ENCODE measurements around the gene PEX11B.
A peak's percentile ranks its signal among the peaks of the same experiment; 100 is the strongest.

PEX11B gene

DNA sequence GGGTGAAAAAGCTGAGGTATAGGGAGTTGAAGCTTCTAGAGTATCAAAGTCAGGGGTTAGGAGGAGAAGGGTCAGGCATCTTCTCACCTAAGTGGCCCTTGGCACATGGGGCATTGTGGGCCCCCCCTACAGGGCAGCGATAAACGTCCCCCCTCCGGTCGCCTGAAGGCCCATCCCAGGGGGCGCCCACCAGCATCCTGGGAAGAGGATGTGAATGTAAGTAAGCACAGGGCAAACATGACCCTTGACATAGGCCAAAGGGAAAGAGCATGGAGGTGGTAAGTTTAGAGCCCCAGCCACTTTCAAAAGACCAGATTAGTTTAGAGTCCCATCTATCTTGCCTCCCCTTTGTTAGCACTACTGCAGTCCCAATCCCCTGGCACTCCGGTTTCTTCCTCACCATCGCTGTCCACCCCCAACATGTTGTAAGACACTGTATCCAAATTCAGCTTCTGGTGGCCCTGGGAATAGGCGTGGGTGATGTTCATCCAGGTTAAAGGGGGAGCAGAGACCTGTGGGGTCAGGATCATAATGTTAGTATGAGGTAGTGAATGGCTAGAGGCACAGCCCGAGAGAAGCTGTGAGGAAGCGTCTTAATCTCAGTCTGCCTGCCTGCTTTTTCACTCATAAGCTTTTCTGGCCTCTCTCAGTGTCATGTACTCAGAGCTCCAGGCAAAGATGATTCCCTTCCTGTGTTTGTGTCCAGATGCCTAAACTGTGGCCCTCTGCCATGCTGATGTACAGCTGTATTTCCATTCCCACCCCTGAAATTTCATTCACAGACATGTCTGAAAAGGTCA is 11.4 kb downstream of the PEX11B start:
- DNase-seq = no peak

DNA sequence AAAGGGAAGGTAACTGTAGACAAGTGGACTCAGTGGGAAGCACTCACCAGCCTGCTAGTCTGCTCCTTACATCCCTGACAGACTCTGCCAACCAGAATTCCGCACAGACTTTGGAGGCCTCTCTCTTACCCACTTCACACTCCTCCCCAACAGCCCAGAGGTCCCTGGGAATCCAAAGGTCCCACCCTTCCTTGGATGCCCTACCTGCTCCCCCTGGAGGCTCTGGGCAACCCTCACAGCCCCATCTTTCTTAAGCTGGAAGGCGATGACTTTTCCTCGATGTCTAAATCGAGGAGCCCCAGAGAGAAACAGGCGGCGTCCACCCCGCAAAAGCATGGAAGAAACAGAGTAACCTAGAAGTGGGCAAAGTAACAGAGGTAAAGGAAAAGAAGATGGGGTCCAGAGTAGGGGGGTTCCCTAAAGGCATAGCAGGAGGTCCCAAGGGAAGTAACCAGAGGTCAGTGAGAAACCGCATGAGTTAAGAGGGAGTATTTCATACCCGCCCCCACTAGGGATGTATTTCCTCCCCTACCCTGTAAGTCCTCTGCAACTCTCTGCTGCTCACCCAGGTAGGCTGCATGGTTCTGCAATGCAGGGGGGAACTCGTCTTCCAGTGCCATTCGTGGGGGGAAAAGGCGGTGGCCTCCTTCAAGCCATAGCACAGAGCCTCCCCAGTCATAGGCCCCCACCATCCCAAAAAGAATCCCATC is 17.1 kb downstream of the PEX11B start:
- no peak for DNase-seq

DNA sequence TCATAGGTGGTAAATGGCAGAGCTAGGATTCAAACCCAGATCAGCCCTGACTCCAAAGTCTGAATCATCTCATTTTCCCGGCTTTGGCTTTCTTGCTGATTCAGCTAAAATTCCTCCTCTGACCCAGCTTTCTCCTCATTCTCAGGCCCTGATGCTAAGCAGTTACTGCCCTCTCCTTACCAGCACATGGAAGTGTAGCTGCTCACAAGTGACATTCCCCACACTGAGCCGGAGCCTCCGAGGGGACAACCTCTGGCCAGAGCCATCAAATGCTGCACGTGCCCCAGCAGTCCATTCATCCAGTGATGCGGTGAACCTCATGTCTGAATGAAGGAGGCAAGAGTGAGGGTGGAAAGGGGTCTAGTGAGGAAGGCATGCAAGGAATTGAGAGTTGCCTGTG is 19.8 kb downstream of the PEX11B start:
- DNase-seq = no peak

DNA sequence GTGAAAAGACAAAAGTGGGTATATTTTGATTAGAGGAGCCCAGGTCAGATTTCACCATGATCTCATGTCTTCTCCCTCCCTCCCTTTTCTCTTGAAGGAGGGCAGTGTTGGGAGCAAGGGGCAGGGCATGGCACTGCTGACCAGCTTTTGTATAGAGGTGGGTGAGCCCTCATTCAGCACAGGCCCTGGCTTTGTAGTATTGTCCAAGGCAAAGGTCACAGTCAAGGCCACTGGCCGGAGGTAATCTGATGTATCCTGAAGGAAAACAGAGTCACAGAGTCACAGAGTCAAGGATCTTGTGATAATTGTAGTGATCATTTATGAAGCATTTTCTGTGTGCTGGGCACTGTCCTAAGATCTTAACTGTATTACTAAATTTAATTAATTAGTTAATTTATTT is 20.5 kb downstream of the PEX11B start:
- no peak for DNase-seq

DNA sequence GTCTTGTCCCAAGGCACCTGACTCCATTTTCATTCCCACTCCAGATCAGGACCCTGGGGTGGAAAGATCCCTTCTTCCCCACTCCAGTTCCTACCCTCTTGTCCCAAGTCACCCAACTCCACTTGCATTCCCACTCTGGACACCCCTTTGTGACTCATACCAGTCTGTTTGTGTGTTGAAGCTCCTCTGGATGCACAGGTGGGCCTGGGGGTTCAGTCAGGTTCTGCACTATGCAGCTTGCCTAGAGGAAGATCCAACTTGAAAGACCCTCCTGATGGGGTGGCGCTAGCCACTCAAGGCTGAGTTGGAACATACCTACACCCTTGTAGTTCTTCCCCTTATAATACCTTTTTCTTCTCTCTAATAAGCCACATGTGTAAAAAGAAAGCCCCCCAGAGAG is 23.0 kb downstream of the PEX11B start:
- DNase-seq = no peak

DNA sequence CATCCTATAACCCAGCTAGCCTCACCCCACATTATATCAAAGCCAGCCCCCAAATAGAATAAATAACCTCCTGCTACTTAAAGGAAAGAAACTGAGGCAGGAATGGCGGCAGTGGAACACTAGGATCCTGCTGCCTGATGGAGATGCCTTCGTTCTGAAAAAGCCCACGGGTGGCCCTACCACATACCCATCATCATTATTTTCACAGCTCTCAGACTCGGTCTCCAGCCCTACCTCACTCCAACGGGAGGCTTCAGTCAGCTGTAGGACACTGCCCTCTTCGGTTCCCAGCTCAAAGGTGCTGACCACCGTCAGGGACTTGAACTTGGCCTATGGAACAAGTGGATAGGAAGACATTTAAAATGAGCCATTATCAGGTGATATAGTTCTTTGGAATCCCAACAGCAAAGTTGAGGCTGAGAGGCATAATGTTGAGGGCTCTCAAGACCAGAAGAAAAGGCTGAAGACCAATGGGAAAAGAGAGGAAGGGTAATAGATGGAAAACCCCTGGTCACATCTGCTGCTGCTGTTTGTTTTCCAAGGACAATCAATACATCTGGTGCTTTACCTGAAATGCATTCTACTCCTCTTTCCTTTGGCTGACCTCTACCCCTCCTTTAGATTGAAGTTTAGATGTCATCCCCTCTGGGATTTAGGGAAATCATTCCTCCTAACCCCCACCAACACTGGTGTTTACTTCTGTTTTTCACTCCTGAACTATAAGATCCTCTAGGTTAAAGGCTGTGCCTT is 25.0 kb downstream of the PEX11B start:
- no peak for DNase-seq

DNA sequence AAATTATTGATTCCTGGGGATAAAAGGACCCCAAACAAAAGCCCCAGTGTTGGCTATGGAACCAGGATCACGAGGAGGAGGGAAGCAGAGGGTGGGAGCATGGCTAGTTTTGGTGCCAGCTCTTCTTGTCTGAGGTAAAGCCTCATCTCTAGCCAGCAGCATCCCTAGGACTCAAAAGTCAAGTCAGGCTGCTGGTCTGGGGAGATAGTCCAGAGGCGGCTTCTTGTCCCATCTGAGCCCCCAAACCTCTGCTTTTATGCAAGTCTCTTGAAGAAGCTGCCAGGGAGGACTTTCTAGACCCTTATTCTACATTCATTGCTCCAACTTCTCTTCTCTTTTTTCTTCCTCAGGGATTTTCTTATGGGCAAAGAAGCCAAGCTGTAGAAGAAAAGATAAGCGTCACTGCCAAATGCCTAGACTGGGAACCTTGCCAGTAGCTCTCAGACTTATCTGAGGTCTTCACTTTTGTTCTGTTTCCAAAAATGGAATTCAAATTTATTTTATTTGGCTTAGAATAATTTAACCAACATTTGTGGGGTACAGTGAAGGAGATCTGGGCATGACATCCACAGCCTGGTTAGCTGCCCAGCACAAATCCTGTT is 25.9 kb downstream of the PEX11B start:
- DNase-seq = no peak

DNA sequence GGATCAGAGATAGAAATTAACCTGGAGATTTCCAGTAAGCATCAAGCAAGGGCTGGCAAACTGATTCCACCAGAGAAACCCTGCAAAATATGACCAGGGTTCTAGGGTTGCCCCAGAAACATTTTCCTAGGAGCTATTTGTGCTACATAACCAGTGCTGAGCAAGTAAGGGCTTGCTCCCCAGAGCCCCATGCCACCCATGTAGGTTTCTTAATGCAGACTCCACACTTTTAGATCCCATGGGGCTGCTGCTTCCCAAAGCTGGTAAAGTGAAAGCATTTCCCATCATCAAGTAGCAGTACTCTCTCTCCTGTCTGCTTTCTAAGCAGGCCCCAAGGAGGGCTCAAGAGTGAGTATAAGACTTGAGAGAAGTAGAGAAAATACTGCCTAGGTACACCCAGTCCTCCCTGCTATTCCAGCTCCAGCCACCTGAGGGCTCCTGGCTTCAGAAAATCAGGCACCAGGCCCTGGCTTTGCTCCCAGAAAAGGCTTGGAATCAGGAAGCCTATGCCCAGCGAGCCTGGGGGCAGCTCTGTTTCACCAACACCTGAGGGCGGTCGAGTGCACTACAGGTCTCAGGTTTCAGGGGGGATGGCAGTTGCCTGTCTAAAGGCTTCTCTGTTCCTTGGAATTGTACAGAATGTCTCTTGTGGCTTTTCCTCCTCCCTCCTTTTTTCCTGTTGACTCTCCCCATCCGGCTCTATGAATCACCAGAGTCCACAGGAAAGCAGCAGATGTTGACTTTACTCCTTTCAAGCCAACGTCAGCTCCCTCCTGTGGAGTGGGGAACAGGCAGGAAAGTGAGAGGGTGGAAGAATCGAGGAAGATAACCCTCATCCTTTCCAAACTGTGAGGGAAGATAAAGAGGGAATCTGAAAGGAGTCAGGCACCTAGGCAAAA is 26.7 kb downstream of the PEX11B start:
- DNase-seq = peak; percentile 54

DNA sequence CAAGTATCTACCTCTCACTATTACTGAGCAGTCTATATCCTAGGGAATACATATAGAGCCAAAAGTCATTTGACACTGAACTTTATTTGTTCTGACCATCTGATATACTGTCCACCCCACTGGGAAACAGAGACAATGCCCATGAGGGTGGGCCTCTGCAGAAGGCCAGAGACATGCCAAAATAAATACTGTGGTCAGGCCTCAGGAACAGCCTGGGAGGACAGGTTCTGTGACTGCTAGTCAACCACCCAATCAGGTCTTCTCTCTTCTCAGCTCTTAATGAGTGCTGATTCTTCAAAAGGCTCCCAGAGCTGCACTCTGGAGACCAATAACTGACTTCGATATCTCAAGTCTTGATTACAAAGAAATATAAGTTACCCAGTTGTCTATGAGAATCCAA is 27.4 kb downstream of the PEX11B start:
- no peak for DNase-seq

DNA sequence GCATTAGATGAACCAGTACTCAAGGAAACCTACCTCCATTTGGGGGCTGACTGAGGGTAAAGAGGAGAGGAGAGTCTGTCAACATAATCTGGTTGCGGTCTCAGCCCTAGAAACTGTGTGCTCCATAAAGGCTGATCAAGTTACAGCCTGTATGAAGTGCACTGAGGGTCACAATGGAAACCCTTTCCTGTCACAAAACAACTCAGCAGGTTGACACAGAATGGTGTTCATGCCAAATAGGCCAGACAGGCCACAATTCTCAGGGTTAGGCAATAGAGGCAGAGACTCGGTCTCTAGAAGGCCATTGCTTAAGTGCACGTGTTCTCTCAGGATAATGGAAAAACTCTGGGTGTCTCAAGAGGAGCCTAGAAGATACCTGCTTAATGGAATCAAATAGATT is 28.8 kb downstream of the PEX11B start:
- DNase-seq = no peak

DNA sequence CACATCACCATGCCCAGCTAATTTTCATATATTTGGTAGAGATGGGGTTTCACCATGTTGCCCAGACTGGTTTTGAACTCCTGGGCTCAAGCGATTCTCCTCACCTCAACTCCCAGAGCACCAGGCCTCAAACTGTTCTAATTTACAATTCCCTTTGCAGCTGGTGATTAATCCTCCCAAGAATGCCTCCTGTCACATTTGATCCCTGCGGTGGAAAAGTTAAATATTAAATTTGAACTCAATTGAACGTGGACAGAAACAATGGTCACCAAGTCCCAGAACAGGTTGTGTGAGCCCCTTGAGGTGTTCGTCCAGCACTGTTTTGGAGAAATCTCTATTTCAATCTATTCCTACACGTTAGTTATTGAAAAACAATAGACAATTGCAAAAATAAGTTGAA is 30.9 kb downstream of the PEX11B start:
- no peak for DNase-seq

DNA sequence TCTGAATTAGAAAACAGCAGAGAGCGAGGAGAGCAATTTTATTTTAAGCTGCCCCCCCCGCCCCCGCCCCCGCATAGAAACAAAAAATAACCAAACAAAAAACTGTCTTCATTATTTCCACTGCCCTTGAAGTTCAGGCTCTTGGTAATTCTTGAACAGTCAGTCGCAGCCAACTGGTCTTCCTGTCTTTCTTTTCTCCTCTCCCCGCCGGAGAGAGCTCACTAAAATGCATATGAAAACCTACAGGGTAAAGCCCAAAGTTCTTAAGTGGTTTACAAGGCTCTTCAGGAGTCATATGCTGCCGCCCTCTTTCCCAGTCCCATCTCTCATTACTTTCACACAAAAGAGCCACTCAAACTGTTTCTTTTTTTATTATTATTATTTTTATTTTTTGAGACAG is 31.7 kb downstream of the PEX11B start:
- DNase-seq = no peak

DNA sequence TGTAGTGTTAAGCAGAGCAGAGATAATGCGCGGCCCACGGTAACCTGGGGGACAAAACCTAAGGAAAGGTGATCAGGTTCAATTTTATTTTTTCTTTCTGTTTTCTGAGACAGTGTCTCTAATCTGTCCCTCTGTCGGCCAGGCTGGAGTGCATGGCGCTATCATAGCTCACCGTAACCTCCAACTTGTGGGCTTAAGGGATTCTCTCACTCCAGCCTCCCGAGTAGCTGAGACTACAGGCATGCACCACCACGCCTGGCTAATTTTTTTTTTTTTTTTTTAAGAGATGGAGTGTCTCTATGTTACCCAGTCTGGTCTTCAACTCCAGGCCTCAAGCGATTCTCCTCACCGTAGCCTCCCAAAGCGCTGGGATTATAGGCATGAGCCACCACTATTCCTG is 32.1 kb downstream of the PEX11B start:
- no peak for DNase-seq

DNA sequence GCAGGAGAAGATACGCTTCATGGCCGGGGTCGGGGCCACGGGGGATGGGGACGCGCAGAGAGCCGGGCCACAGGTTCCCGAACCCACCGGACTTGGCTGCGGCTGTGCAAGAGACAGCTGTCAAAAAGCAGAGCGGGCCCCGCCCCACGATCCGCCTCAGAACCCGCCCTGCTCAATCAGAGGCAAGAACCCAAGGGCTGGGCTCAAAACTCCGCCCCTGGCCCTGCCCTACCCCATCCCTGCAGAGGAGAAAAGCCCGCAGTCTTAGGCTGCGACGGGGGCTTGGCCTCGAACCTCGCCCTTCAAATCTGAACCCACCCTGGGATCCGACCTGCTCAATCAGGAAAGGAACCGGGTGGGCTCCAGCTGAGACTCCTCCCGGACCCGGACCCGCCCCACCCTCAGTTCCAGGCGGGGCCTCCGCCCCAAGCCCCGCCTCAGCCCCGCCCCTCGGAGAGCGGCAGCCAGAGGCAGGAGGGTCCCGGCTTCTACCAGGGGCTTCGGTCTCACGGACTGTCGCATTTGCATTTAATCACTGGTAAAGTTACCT is 32.7 kb downstream of the PEX11B start, which contains the start of gene ANKRD35:
Gene ANKRD35 (minus strand): TSS at position 129 of the 550 bp plus-strand sequence. CDS start 108 bp downstream, at position 21.
- peak; percentile 86 for DNase-seq

DNA sequence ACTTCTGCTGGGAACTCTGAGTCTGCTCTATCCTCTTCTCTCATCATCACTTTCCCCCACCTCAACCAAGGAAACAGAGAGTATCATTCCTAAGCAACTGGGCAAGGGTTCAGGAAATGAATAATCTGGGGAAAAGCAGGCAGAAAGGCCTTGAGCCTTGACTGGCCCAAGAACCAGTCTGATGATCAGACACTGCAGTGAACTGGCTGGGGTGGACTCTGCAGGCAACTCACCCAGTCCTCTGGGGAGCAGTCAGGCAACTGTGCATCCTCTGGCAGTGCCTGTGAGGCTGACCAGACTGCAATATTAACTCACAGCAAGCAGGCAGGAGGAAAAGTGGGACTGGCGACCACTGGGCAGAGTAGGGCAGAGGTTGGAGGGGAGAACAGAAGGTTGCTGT is 33.8 kb downstream of the PEX11B start:
- DNase-seq = no peak

DNA sequence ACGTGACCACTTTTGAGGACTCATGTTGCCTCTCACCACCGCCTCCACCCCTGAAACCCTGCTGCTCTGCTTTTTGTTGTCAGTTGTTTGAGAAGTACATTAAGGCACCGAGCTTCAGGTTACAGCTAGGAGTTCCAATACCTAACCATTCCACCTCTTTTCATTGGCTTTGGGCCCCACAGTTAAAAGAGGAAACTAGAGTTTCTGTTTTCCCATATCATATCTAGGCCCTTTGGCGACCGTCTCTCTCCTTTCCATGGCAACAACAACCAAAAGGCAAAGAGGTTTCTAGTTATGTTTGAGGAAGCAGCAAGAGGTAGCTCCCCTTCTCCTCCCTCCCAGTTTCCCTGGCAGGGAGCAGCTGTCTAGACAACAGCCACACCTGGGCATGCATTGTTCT is 38.7 kb downstream of the PEX11B start:
- no peak for DNase-seq

DNA sequence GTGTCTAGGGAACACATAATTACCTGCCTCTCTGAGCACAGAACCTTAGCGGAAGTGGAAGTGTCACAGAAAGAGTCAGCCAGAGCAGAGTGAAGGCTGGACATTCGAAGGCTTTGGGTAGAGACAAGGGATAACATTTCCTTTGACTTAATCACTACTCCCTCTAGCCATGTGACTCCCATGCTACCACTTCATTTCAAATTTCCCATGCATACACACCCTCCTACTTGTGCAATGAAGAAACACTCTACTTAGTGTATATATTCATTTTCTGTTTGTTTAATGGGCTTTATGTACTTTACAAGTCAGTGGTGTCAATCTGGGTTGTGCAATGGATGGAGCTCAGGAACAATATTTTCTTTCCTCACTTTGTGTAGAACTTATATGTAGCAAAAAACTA is 39.8 kb downstream of the PEX11B start:
- no peak for DNase-seq

DNA sequence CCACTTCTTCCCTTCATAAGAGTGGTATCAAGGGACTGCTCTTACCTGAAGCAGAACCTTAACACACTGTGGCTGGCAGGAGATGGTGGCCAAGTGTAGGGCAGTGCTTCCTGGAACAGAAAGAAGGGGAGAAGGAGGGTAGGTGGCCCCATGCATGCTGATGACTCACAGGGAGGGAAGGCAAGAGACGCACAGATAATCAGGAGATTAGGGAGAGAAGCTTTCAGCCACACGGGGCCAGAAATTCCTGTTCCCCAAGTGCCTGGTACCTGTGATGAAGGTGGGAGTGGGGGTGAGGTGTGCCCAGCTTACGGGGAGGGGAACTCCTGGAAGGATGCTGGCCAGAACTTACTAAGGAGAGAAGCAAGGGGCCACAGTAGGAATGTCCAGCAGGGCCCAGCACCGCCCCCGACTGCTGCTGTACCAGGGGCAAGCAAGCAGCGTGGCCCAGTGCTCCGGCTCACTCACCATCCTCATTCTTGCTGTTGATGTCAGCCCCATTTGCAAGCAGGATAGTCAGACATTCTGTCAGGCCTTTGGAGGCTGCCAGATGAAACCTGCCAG is 40.5 kb downstream of the PEX11B start:
- no peak for DNase-seq

DNA sequence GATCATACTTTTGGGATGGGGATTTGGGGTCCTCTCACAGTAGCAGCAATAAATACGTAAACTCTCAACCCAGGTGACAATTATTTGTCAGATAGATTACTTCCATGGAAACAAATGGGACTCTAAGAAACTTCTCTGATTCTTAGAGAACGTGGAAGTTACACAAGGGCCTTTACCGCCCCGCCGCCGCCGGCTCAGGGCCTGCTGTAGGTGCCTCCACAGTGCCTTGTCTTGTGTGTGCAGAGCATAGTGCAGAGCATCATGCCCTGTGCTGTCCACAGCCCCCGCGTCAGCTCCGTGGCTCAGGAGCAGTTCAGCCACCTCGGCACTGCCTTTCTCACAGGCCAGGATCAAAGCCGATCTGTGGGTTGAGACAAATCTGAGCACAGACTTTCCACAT is 43.9 kb downstream of the PEX11B start:
- no peak for DNase-seq

DNA sequence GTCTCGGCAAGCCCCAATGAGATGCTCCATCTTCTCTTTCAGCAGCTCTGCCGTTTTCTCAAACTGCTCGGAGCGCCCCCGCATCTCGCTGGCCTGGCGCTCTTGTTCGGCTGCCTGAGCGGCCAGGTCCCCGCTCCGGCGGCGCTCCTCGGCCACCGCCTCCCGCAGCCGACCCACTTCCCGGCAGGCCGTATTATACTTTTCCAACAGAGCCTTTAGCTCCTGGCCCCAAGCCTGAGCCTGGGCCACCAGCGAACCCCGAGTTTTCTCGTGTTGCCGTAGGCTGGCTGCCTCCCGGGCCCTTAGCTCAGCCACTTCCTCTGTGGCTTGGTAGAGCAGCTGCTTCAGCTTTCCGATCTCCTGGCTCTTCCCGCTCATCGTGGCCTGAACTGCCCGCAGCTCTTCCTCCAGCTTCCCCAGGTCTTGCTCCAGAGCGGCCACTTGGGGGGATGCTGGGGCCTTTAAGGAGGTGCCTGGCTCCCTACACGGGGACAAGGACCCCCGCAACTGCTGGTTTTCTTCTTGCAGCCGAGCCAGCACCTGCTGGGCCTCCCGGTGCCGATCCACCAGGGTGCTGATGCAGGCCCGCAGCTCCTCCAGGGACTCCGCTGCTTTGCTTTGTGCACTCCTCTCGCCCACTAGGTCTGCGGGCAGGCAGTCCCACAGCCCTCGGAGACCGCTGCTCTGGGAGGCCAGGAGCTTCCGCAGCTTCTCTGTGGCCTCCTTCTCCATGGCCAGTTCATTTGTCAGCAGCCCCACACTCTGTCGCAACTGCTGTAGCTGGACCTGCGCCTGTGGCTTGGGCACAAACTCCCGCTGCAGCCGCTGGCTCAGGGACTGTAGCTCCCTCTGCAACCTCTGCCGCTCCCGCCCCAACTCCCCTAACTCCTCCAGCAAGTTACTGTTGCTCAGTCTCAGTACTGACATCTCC is 46.3 kb downstream of the PEX11B start:
- peak; percentile 28 for DNase-seq

Data from activated CD4-positive, alpha-beta T cell treated with anti-CD3 and anti-CD28 coated beads, Interleukin-2, amount 50 U/mL, for 1 hour (primary cell).